Measurements from ENCODE around the gene SCAF4.
"Not testable (repeated sequence)": the region's sequence is repeated elsewhere in the genome, so short reads cannot be mapped to it uniquely, and the experiment has no call there.

The SCAF4 gene, protein sequence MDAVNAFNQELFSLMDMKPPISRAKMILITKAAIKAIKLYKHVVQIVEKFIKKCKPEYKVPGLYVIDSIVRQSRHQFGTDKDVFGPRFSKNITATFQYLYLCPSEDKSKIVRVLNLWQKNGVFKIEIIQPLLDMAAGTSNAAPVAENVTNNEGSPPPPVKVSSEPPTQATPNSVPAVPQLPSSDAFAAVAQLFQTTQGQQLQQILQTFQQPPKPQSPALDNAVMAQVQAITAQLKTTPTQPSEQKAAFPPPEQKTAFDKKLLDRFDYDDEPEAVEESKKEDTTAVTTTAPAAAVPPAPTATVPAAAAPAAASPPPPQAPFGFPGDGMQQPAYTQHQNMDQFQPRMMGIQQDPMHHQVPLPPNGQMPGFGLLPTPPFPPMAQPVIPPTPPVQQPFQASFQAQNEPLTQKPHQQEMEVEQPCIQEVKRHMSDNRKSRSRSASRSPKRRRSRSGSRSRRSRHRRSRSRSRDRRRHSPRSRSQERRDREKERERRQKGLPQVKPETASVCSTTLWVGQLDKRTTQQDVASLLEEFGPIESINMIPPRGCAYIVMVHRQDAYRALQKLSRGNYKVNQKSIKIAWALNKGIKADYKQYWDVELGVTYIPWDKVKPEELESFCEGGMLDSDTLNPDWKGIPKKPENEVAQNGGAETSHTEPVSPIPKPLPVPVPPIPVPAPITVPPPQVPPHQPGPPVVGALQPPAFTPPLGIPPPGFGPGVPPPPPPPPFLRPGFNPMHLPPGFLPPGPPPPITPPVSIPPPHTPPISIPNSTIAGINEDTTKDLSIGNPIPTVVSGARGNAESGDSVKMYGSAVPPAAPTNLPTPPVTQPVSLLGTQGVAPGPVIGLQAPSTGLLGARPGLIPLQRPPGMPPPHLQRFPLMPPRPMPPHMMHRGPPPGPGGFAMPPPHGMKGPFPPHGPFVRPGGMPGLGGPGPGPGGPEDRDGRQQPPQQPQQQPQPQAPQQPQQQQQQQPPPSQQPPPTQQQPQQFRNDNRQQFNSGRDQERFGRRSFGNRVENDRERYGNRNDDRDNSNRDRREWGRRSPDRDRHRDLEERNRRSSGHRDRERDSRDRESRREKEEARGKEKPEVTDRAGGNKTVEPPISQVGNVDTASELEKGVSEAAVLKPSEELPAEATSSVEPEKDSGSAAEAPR

DNA sequence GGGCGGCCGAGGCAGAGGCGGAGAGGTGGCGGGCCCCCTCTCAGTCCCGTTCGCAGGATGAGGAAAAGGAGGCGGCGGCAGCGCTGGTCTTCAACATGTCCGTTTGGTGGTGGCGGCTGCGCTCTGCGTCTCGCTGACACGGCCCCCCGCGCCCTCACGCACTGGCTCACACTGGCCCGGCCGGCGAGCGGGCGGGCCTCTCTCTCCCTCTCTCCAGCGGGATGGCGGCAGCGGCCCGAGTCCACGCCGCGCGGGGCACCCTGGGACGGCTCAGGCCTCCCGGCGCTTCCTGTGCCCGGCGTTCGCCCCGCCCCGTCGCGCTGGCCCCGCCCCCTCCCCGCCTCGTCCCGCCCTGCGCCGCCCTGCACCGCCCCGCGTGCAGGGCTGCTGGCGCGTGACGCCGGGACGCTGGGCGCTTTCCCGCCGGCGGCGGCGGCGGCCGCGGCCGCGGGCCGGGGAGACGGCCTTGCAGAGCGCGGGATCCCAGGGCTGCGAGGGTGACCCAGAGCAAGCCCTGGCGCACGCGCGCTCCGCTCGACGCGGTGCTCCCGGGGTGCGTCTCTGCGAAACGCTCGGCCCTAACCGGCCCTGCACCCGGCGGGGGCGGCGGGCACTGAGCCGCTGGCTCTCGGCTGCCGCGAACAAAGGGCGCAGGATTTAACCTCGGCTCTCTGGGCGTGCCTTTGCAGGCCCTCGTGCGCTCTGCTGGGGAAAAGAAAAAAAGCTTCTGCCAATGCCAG is at the start of gene SCAF4:
Gene SCAF4 (minus strand): TSS at position 262 of the 740 bp plus-strand sequence. CDS start 426 bp downstream, outside the sequence.
- DNase-seq: peak; percentile 82

DNA sequence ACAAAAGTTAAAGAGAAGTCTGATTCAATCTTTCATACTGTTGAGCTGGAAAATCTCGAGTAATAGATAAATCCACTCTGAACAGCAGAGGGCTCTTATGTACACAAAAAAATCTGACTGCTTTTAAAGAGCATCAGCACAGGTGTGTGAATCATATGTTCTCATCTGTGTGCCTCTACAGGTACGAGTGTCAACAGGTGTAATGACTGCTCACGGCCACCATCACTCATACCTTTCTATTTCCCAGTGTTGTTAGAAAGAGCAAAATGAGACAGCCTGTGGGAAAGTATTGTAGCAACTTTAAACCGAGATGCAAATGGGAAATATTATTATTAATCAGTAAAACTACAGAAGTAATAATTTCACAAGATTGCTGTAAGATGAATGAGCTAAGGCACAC is 49.0 kb upstream of the SCAF4 start:
- no peak for DNase-seq

DNA sequence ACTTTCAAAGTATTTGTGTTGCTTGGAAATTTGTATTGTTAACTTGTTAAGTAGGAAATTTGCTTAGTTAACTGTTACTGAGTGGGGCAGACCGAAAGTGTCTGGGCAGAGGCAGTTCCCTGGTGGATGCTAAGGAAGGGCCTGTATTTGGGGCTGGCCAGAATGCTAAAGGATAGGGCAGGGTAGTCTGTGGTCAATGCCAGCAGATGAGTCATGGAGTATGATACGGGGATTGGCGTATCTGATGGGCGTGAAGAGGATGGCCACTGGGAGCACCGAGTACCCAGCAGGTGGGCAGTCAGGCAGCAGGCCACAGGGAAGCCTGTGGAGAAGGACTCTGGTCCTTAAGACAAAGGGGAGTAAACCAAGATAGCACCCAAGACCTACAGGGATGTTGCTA is 46.6 kb upstream of the SCAF4 start:
- no peak for DNase-seq

DNA sequence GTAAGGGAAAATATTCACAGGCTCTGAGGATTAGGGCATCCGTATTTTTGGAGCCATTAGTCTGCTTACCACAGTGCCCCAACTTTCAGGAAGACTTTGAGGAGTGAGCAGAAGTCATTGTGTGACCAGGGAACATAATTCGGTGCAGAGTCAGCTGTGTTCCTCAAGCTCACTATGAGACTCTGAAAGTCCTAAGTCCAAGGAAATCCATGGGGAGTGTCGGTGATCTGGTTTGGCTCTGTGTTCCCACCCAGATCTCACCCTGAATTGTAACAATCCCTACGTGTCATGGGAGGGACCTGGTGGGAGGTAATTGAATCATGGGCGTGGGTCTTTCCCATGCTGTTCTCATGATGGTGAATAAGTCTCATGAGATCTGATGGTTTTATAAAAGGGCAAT is 45.9 kb upstream of the SCAF4 start:
- no peak for DNase-seq

DNA sequence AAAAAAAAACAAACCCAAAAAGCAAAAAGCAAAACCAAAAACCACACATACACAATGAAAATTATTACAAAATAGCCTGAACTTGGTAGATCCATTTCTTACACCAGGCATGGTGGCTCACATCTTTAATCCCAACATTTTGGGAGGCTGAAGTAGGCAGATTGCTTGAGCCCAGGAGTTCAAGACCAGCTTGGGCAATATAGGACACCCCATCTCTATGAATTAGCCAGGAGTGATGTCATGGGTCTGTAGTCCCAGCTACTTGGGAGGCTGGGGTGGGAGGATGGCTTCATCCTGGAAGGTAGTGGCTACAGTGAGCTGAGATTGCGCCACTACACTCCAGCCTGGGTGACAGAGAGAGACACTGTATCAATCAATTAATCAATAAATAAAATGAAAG is 42.1 kb upstream of the SCAF4 start:
- no peak for DNase-seq

DNA sequence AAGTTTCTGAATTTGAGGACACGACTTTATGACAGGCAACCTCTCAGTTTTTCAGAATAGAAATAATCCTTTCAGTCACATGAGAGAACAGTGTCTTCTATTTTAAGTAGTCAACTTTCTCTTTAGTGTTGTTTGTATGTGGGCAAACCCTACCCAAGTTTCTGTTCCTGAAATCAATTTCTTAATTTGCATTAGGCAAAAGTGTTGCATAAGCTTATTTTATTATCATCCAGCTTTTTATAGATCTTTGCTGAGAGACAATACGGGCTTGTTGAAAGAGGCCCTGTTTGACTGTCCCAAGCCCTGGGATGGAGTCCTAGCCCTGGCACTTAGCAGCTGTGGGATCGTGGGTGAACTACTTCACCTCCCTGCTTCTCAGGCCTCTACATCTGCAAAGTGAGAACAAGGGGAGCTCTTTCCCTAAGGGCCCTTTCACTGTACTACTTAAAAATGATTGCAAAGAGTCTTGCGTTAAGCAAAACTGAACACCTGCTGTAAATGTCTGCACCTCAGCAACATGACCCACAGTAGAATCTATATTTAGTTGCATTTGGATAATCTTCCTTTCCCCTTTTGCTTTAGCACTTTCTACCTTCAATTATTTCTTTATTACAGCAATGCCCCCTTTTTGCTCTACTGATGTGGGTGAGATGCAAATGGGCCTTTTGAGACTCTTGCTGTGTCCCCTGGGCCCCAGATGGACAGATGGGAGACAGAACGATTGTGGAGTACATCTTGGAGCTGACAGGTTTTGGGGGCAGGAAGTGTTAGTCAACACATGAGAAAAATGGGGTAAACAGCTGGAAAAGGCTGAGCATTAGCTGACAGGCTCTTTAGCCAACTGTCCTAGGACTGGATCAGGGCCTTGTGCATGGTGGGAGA is 41.0 kb upstream of the SCAF4 start:
- DNase-seq: no peak

DNA sequence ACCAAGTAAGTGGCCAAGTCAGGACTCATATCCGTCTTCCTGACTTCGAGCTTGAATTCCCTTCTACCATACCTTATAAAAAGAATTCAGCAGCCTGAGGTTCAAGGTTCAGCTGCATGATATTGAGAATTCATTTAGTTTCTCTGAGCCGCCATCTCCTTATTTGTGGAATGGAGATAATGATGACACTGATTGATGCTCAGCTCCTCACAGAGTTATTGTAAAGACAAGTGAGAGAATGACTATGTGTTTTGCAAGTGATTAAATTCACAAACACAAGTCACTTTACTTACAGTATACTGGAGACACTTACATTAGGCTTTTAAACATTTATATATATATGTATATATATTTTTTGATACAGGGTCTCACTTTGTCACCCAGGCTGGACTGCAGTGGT is 39.8 kb upstream of the SCAF4 start:
- DNase-seq: no peak

DNA sequence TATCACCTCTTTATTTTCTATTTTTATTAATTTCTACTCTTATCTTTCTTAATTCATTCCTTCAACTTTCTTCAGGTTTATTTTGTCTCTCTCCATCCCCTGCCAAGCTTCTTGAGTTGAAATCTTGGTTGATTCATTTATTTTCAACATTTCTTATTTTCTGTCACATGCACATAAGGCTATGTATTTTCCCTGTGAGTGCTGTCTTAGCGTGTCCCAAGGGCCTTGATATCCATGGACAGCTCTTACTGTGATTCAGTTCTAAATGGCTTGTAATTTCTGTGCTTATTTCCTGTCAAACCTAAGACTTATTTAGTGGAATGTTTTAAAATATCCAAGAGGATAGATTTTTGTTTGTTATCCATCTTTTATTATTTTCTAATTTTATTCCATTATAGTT is 36.8 kb upstream of the SCAF4 start:
- no peak for DNase-seq

DNA sequence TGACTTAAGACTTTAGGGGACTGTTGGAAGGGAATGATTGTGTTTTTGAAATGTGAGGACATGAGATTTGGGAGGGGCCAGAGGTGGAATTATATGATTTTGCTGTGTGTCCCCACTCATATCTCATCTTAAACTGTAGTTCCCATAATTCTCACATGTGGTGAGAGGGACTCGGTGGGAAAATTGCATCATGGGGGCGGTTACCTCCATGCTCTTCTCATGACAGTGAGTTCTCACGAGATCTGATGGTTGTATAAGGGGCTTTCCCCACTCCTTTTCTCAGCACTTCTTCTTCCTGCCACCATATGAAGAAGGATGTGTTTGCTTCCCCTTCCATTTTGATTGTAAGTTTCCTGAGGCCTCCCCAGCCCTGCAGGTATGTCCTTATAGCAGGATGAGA is 35.0 kb upstream of the SCAF4 start:
- DNase-seq: no peak

DNA sequence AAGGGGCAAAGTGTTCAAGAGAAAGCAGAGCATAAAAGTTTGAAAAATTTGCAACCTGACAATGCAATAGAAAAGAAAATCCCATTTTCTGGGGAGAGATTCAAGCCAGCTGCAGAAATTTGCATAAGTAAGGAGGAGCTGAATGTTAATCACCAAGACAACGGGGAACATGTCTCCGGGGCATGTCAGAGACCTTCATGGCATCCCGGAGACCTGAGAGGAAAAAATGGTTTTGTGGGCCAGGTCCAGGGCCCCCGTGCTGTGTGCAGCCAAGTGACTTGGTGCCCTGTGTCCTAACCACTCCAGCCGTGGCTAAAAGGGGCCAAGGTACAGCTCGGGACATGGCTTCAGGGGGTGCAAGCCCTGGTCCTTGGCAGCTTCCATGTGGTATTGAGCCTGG is 33.9 kb upstream of the SCAF4 start:
- not testable (repeated sequence) for DNase-seq

DNA sequence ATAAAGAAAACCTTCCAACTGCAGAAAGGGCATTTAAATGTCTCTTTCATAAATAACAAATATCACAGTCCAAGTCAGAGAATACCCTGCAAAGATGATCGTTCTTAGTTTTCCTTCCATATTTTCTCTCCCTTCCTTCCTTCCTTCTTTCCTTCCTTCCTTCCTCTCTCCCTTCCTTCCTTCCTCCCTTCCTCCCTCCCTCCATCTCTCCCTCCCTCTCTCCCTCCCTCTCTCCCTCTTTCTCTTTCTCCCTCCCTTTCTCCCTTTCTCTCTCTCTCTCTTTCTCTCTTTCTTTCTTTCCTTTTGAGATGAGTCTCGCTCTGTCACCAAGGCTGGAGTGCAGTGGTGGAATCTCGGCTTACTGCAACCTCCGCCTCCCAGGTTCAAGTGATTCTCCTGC is 29.0 kb upstream of the SCAF4 start:
- DNase-seq: no peak

DNA sequence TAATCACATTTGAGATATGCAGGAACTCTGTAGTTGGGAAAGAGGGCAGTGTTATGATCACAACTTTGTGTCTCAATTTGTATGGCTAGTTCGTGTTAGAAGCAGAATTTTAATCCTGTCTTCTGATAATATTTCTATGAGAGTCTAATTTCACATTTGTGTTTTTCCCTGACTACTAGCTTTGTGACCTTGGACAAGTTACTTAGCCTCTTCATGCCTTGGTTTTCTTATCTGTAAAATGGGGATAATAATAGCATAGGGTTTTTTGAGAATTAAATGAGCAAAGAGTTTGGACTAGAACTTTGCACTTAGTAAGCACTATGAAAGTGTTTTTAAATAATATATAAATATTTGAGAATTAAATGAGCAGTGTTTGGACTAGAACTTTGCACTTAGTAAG is 24.9 kb upstream of the SCAF4 start:
- no peak for DNase-seq

DNA sequence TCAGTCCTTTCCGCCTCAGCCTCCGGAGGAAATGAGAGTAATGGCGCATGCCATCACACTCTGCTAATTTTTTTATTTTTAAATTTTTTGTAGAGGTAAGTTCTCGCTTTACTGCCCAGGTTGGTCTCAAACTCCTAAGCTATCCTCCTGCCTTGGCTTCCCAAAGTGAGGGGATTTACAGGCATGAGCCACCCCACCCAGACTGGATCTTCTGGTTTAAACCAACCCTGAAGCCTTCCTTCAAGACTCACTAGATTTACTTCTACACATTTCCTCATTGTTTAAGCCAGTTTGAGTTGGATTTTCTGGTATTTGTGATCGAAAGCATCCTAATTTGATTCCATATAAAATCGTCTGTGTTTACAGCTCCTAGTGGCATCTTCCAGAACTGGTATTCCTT is 23.1 kb upstream of the SCAF4 start:
- no peak for DNase-seq

DNA sequence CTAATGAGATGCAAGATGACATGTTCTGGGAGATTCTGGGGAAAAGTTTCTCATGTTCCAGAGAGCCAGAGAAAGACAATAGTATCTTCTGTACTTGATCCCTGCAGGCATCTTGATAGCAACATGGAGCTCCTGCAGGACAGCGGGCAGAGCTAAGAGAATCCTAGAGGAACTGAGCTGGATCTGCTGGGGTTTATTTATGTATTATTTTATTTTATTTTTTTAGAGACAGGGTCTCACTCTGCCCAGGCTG is 22.7 kb upstream of the SCAF4 start:
- no peak for DNase-seq

DNA sequence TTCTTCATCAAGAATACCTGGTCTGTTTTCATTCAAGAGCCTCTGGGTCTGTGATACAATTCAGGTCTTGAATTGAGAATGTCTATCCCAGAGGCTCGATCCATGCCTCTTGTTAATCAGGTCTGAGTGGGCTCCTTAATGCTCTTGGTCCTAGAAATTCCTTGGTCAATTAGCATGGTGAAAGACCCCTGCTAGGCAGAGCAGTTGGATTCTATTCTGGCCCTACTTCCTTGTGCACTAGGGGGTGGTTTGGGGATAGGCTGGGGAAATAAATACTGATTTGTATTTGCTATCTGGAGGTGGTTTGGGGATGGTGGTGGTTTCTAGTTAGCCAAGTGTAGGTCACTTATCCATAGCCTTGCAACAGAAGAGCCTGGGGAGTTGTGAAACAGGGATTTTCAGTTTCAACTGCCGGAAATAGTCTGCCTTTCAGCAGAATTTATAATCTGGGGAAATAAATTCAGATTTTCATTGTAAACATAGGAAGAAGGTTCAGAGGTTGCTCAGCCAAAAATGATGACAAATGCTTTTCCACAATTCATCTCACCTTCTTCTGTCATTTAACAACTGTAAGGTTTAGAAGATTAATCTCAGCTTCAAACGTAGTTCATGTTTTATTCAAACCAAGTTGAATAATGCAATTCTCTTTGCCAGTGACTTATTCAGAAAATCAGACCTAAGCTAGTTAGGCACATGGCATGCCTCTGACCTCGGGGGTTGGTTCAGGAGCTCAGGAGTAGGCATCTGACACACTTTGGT is 22.2 kb upstream of the SCAF4 start:
- no peak for DNase-seq

DNA sequence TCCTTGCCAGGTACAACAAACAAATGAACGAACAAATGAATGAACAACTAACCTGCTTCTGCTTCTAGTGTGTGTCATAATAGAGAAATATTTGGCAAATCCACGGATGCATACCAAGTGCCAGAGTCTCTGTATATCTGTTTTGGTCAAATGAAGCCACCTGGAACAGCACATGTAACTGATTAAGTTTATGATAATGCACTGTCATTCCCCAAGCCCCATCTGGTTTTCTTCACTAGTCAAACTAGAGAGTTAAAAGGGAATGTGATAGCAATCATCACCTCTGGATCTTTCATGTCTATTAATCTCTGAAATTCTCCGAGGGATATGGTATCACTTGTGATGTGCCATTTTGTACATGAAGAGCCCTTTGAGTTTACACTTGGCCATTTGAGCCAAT is 21.0 kb upstream of the SCAF4 start:
- no peak for DNase-seq

DNA sequence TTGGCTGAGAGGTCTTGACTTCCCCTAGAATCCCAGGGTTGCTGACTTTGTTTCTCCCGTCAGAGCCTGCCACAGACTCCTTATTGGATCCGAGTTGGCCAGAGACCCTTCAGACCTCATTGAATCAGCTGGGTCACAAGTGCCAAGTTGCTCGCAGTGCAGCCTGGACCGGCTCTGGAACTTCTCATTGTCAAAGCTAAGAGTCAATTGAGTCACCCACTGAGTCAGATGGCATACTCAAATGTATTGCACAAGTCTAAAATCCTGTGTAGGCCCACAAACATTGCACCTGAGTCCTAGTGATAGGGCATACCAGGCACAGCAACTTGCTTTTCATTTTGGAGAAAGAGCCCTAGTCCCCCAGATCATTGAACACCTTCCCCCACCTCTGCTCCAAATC is 20.4 kb upstream of the SCAF4 start:
- no peak for DNase-seq

DNA sequence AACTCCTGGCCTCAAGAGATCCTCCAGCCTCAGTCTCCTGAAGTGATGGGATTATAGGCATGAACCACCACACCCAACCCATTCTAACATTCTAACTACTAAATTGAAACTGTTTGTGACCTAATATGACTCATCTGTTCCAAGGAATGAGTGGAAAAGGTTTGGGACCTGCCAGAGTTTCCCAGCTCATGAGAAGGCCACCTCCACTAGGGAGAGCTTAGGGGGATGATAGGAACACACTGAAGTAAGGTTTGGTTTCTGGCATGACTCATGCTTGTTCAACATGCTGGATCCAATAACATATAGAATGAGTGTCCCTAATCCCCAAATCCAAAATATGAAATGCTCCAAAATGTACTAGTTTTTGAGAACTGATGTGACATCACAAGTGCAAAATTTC is 18.9 kb upstream of the SCAF4 start:
- DNase-seq: no peak

DNA sequence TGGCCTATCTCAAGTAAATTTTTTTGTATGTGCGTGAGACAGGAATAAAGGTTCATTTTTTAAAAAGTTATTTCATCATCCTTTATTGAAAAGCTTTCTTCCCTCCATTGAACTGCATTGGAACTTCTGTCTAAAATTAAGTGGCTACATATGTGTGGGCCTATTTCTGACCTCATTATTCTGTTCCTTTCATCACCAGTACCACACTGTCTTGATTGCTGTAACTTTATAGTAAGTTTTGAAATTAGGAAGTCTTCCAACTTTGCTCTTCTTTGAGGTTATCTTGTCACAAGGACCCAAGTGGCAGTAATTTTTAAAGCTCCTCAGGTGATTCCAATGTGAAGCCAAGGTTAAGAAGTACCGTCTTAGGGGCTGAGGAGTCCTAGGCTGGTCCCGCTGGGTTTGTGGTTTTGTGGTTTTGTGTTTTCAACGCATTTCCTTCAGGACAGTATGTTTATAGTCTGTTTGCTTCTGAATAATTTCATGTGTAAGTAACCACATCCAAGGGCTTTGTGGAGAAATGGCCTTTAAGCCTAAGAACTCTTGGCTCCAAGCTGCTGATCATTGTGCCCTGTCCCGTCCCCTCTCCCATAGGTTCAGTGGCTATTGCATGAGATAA is 12.4 kb upstream of the SCAF4 start:
- no peak for DNase-seq

DNA sequence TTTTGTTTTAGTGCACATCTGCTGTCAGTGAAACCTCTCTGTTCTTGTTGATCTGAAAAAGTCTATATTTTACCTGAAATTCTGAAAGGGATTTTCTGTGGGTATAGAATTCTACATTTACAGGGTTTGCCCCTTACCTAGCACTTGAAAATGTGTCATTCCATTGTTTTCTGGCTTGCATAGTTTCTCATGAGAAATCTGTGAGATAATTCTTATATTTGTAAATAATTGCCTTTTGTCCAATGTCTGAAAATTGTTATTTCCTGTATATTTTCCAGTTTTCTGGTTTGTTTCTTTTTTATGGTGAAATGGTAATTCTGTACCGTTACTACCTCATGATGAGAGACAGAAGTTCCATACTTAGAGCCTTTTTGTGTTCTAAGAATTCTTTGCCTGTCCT is 11.8 kb upstream of the SCAF4 start:
- DNase-seq: no peak

DNA sequence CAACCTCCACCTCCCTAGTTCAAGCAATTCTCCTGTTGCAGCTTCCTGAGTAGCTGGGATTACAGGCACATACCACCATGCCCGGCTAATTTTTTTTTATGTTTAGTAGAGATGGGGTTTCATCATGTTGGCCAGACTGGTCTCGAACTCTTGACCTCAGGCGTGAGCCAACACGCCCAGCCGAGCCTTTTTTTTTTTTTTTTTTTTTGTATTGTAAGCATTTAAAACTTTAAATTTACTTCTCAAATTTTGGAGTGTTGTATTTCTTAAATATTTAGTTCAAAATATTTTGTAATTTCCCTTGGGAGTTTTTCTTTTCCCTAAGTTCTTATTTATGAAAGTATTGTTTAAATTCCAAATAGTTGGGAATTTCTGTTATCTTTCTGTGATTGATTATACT is 9.2 kb upstream of the SCAF4 start:
- DNase-seq: no peak
